Measurements from ENCODE around the gene ACTR1A. TPM values are rescaled to one million over a fixed set of nuclear protein-coding genes. Genes with fewer than 3 reads are reported as not detected.

ACTR1A gene
- total and polyA plus RNA-seq, 2 donors (not counting 1 experiment from before 2014, with no cell fraction given) = 38.3 to 58.3 TPM

DNA sequence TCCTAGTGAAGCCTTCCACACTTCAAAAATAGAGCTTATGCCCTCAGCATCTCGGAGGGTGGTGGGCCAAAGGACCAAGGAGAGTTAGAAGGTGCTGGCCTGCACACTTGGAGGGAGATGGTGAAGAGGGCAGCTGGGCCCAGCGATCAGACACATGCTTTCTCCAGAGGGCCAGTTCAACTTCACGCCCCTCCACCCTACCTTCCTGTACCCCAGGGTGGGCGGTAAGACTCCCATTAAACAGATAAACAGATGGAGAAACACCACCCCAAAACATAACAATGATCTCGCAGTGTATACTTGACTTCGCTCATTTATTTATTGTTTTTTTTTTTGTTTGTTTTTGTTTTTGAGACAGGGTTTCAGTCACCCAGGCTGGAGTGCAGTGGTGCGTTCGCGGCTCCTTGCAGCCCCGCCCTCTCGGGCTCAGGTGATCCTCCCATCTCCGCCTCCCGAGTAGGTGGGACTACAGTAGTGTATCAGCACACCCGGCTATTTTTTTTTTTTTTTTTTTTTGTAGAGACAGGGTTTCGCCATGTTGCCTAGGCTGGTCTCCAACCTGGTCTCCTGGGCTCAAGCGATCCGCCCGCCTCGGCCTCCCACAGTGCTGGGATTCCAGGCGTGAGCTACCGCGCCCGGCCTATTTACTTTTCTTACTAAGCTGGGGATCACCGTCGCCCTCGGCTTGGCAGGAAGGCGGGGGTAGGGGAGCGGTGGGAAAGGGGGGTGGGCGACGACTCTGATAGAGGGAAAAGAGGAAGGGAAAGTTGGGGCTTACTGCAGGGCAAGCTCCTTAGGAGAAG lies 53.0 kb downstream of the ACTR1A start:
- Histone ChIP-seq H3K9ac (ENCODE audit: low read length) (peak overlapping the region; percentile 75), H3K36me3 (replicated peaks in 1 of 2; ENCODE audit: control extremely low read depth in 1 of 2, control insufficient read depth in 1 of 2, extremely low read depth in 1 of 2, insufficient read depth in 2 of 2, low read length in 1 of 2) (peaks cover 0 to 8% of the 10 kb centered on the region in 2 experiments), H3K27me3 (replicated peaks in 1 of 4; ENCODE audit: control extremely low read depth in 1 of 4, control insufficient read depth in 3 of 4, insufficient read depth in 4 of 4, low read length in 3 of 4) (no peaks in the 10 kb centered on the region), H3K4me2 (replicated peaks; ENCODE audit: low read depth, low read length, poor library complexity, severe bottlenecking) (peak overlapping the region; percentile 85), H3K4me1 (ENCODE audit: control insufficient read depth in 2 of 2, insufficient read depth in 2 of 2, low read length in 2 of 2) (peaks cover 12 to 15% of the 10 kb centered on the region in 2 donors), H2AFZ (ENCODE audit: insufficient read depth, low read depth, low read length, poor library complexity, severe bottlenecking) (peak overlapping the region; percentile 83), H3K79me2 (ENCODE audit: control insufficient read depth, insufficient read depth, low read length) (peaks cover 10% of the 10 kb centered on the region), H3K4me3 (ENCODE audit: control extremely low read depth in 1 of 5, extremely low read depth in 1 of 5, insufficient read depth in 1 of 5, low read depth in 2 of 5, low read length in 4 of 5) (peak overlapping the region; percentile 75 to 97 (median 87)), H3K9me3 (ENCODE audit: control extremely low read depth in 1 of 3, control insufficient read depth in 2 of 3, insufficient read depth in 1 of 3, low read length in 2 of 3) (no peaks in the 10 kb centered on the region), H3K27ac (ENCODE audit: low read length in 2 of 2) (peak overlapping the region; percentile 81 to 86), H4K20me1 (ENCODE audit: control insufficient read depth, insufficient read depth, low read length, poor library complexity, severe bottlenecking) (peaks cover 13% of the 10 kb centered on the region)
- ATAC-seq (ENCODE audit: low read depth) (peak; percentile 67), DNase-seq (peak; percentile 90)
- 0% methylated on average over 6 of the region's 30 CpGs for WGBS (ENCODE audit: insufficient coverage)
- peak overlapping the region; percentile 97 for H3K27ac Mint-ChIP-seq
- H3K4me3 Mint-ChIP-seq = peak overlapping the region; percentile 97
- no peaks in the 10 kb centered on the region for H3K27me3 Mint-ChIP-seq
- TF ChIP-seq EZH2 (IDR thresholded peaks at IDR 0.05; ENCODE audit: borderline replicate concordance, insufficient read depth, low read depth, low read length, poor library complexity, severe bottlenecking) = no peak
- TF ChIP-seq, protein P1, sequence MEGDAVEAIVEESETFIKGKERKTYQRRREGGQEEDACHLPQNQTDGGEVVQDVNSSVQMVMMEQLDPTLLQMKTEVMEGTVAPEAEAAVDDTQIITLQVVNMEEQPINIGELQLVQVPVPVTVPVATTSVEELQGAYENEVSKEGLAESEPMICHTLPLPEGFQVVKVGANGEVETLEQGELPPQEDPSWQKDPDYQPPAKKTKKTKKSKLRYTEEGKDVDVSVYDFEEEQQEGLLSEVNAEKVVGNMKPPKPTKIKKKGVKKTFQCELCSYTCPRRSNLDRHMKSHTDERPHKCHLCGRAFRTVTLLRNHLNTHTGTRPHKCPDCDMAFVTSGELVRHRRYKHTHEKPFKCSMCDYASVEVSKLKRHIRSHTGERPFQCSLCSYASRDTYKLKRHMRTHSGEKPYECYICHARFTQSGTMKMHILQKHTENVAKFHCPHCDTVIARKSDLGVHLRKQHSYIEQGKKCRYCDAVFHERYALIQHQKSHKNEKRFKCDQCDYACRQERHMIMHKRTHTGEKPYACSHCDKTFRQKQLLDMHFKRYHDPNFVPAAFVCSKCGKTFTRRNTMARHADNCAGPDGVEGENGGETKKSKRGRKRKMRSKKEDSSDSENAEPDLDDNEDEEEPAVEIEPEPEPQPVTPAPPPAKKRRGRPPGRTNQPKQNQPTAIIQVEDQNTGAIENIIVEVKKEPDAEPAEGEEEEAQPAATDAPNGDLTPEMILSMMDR (IDR thresholded peaks at IDR 0.05) = no peak
- intact Hi-C loops (cut with micrococcal nuclease) = loop anchor here (1.0 kb wide), 7 partner anchors 12 to 297 kb away; partner anchors contain the start of genes ACTR1A, CUEDC2 and NOLC1
- no peaks in the 10 kb centered on the region for H3K9me3 Mint-ChIP-seq (ENCODE audit: insufficient read depth)
- peaks cover 19% of the 10 kb centered on the region for H3K4me1 Mint-ChIP-seq
- POLR2A ChIA-PET = interaction anchor here (1.2 to 3.4 kb wide), 7 partner anchors 12 to 55 kb away, joined by 3 to 31 read pairs (median 18); partner anchors contain the start of genes ACTR1A, CUEDC2, FBXL15 and NFKB2
- CTCF ChIA-PET = interaction anchor here (0.6 to 6.2 kb wide), 10 partner anchors 12 to 218 kb away, joined by 3 to 32 read pairs (median 10); partner anchors contain the start of genes CUEDC2, FBXL15 and NFKB2

DNA sequence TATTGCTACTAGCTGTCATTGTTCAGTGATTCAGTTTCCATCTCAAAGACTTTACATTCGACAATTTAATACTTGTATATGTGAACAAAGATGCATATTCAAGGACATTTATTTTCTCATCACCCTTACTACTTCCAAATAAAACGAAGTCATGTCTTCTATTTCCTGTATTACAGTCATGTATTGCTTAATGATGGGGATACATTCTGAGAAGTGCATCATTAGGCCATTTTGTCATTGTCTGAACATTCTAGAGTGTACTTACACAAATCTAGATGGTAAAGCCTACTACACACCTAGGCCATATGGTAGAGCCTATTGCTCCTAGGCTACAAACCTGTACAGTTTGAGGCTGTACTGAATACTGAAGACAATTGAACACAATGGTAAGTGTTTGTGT lies 57.7 kb downstream of the ACTR1A start:
- Histone ChIP-seq H3K27me3 (replicated peaks in 1 of 4; ENCODE audit: control extremely low read depth in 1 of 4, control insufficient read depth in 3 of 4, insufficient read depth in 4 of 4, low read length in 3 of 4) (no peaks in the 10 kb centered on the region), H4K20me1 (ENCODE audit: control insufficient read depth, insufficient read depth, low read length, poor library complexity, severe bottlenecking) (no peaks in the 10 kb centered on the region), H3K79me2 (ENCODE audit: control insufficient read depth, insufficient read depth, low read length) (no peaks in the 10 kb centered on the region), H3K9me3 (ENCODE audit: control extremely low read depth in 1 of 3, control insufficient read depth in 2 of 3, insufficient read depth in 1 of 3, low read length in 2 of 3) (no peaks in the 10 kb centered on the region), H3K4me2 (replicated peaks; ENCODE audit: low read depth, low read length, poor library complexity, severe bottlenecking) (no peak overlapping the region), H3K36me3 (replicated peaks in 1 of 2; ENCODE audit: control extremely low read depth in 1 of 2, control insufficient read depth in 1 of 2, extremely low read depth in 1 of 2, insufficient read depth in 2 of 2, low read length in 1 of 2) (no peaks in the 10 kb centered on the region), H3K9ac (ENCODE audit: low read length) (no peak overlapping the region), H3K27ac (ENCODE audit: low read length in 2 of 2) (no peak overlapping the region), H2AFZ (ENCODE audit: insufficient read depth, low read depth, low read length, poor library complexity, severe bottlenecking) (no peak overlapping the region), H3K4me3 (ENCODE audit: control extremely low read depth in 1 of 5, extremely low read depth in 1 of 5, insufficient read depth in 1 of 5, low read depth in 2 of 5, low read length in 4 of 5) (no peak overlapping the region), H3K4me1 (ENCODE audit: control insufficient read depth in 2 of 2, insufficient read depth in 2 of 2, low read length in 2 of 2) (peaks cover 4 to 6% of the 10 kb centered on the region in 2 donors)
- ATAC-seq (ENCODE audit: low read depth) (no peak), DNase-seq (no peak)
- ChIA-PET POLR2A (interaction anchor here (0.7 kb wide), 1 partner anchor 489 kb away, joined by 11 read pairs; no protein-coding TSS in a partner anchor), CTCF (no interaction called here)
- no CpG with 5 or more reads among the region's 2 CpGs for WGBS (ENCODE audit: insufficient coverage)
- H3K4me3 Mint-ChIP-seq = no peak overlapping the region
- H3K9me3 Mint-ChIP-seq (ENCODE audit: insufficient read depth) = no peaks in the 10 kb centered on the region
- intact Hi-C loops (cut with micrococcal nuclease) = no loop called here
- no peak overlapping the region for H3K27ac Mint-ChIP-seq
- no peaks in the 10 kb centered on the region for H3K27me3 Mint-ChIP-seq
- peaks cover 7% of the 10 kb centered on the region for H3K4me1 Mint-ChIP-seq
- no peak for TF ChIP-seq EZH2 (IDR thresholded peaks at IDR 0.05; ENCODE audit: borderline replicate concordance, insufficient read depth, low read depth, low read length, poor library complexity, severe bottlenecking)
- TF ChIP-seq, protein P1 (IDR thresholded peaks at IDR 0.05) = no peak
